Measurements from ENCODE around the gene TPBGL.
A peak's percentile ranks its signal among the peaks of the same experiment; 100 is the strongest.
"Not testable (repeated sequence)": the region's sequence is repeated elsewhere in the genome, so short reads cannot be mapped to it uniquely, and the experiment has no call there.

TPBGL gene

GRCh38 chr11:75273411-75274391 lies 33.1 kb downstream of the TPBGL start:
- no peak for DNase-seq

- not testable (repeated sequence) for DNase-seq
Measured at GRCh38 chr11:75274716-75275115, 34.1 kb downstream of the TPBGL start.

- DNase-seq = no peak
Measured at GRCh38 chr11:75275581-75275980, 35.0 kb downstream of the TPBGL start.

- no peak for DNase-seq
Measured at GRCh38 chr11:75276186-75276585, 35.6 kb downstream of the TPBGL start.

GRCh38 chr11:75276686-75277085 lies 36.1 kb downstream of the TPBGL start:
- DNase-seq = peak; percentile 90

GRCh38 chr11:75277211-75277805 lies 36.7 kb downstream of the TPBGL start:
- no peak for DNase-seq

- DNase-seq = no peak
Measured at GRCh38 chr11:75277991-75278790, 37.6 kb downstream of the TPBGL start.

GRCh38 chr11:75279273-75279672 lies 38.7 kb downstream of the TPBGL start:
- no peak for DNase-seq

GRCh38 chr11:75280227-75280701 lies 39.7 kb downstream of the TPBGL start:
- DNase-seq = peak; percentile 63

- no peak for DNase-seq
Measured at GRCh38 chr11:75280770-75281468, 40.3 kb downstream of the TPBGL start.

- DNase-seq = no peak
Measured at GRCh38 chr11:75281469-75282095, 41.0 kb downstream of the TPBGL start.

GRCh38 chr11:75283391-75283931 lies 42.9 kb downstream of the TPBGL start:
- DNase-seq = no peak

- no peak for DNase-seq
Measured at GRCh38 chr11:75285776-75286360, 45.3 kb downstream of the TPBGL start.

- no peak for DNase-seq
Measured at GRCh38 chr11:75286826-75287465, 46.4 kb downstream of the TPBGL start.

- DNase-seq = no peak
Measured at GRCh38 chr11:75287579-75287978, 47.0 kb downstream of the TPBGL start.

- no peak for DNase-seq
Measured at GRCh38 chr11:75289511-75289760, 48.9 kb downstream of the TPBGL start.

- no peak for DNase-seq
Measured at GRCh38 chr11:75289919-75290318, 49.3 kb downstream of the TPBGL start.

- DNase-seq = no peak
Measured at GRCh38 chr11:75291741-75292140, 51.2 kb downstream of the TPBGL start.

GRCh38 chr11:75292943-75293342 lies 52.4 kb downstream of the TPBGL start:
- DNase-seq = no peak

Data from NCI-H146 (cell line).